Mesenchymal stem cell (in vitro differentiated cells and primary cell): ENCODE data around the gene RAB7A.

ENCODE experiments used
- DNase-seq: peaks from one replicate; pipeline ENCODE4 v3.0.0-alpha.2; 2013
- H2AFZ ChIP-seq: one replicate; pipeline ENCODE4 v1.6.1; 2013; ENCODE audit warnings: low read depth, mild to moderate bottlenecking, control low read depth, inconsistent platforms, low read length, moderate library complexity
- H2AK5ac ChIP-seq: 2 replicates; pipeline ENCODE4 v1.6.1; 2013; ENCODE audit warnings: low read length, moderate library complexity, mild to moderate bottlenecking, inconsistent platforms; ENCODE audit not compliant: severe bottlenecking
- H2BK120ac ChIP-seq: one replicate; pipeline ENCODE4 v1.6.1; 2013; ENCODE audit warnings: low read depth, mild to moderate bottlenecking, inconsistent platforms, low read length, moderate library complexity
- H2BK12ac ChIP-seq, 2 experiments: one replicate each; pipeline ENCODE4 v1.6.1; 2013; ENCODE audit warnings: inconsistent platforms in 2 of 2, low read length in 2 of 2, mild to moderate bottlenecking in 2 of 2, moderate library complexity in 2 of 2, control low read depth in 1 of 2
- H2BK15ac ChIP-seq: one replicate; pipeline ENCODE4 v1.6.1; 2013; ENCODE audit warnings: mild to moderate bottlenecking, low read depth, inconsistent platforms; ENCODE audit not compliant: poor library complexity, severe bottlenecking
- H2BK5ac ChIP-seq: 2 replicates; pipeline ENCODE4 v1.6.1; 2013; ENCODE audit warnings: low read depth, mild to moderate bottlenecking, low read length, control low read depth, inconsistent platforms; ENCODE audit not compliant: poor library complexity, severe bottlenecking
- H3K14ac ChIP-seq, 2 experiments: one replicate each; pipeline ENCODE4 v1.6.1; 2013; ENCODE audit warnings: inconsistent platforms in 2 of 2, low read length in 2 of 2, control low read depth in 1 of 2, mild to moderate bottlenecking in 1 of 2, moderate library complexity in 1 of 2
- H3K18ac ChIP-seq, 2 experiments: one replicate each; pipeline ENCODE4 v1.6.1; 2013; ENCODE audit warnings: inconsistent platforms in 2 of 2, low read length in 2 of 2, control low read depth in 1 of 2, low read depth in 1 of 2, mild to moderate bottlenecking in 1 of 2
- H3K23ac ChIP-seq, 2 experiments: one replicate each; pipeline ENCODE4 v1.6.1; 2013; ENCODE audit warnings: inconsistent platforms in 2 of 2, low read length in 2 of 2, mild to moderate bottlenecking in 2 of 2, moderate library complexity in 2 of 2, control low read depth in 1 of 2
- H3K27ac ChIP-seq: 2 replicates; pipeline ENCODE4 v1.5.1; 2013; ENCODE audit warnings: mild to moderate bottlenecking, moderate library complexity, low read length, control low read depth, inconsistent platforms; ENCODE audit not compliant: poor library complexity, severe bottlenecking
- H3K27me3 ChIP-seq, 2 experiments: 2 replicates each; pipeline versions ENCODE4 v1.6.1 to v1.7.0; 2013; ENCODE audit warnings: low read length in 2 of 2, mild to moderate bottlenecking in 2 of 2, moderate library complexity in 2 of 2, control low read depth in 1 of 2, inconsistent platforms in 1 of 2; ENCODE audit not compliant: control insufficient read depth in 1 of 2, insufficient read depth in 1 of 2
- H3K36me3 ChIP-seq, 2 experiments: 2 replicates each; pipeline versions ENCODE4 v1.6.1 to v1.7.0; 2013; ENCODE audit warnings: low read length in 2 of 2, control low read depth in 1 of 2, inconsistent platforms in 1 of 2, low read depth in 1 of 2, mild to moderate bottlenecking in 1 of 2; ENCODE audit not compliant: insufficient read depth in 2 of 2, control insufficient read depth in 1 of 2
- H3K4ac ChIP-seq, 2 experiments: one replicate each; pipeline ENCODE4 v1.6.1; 2013; ENCODE audit warnings: inconsistent platforms in 2 of 2, low read length in 2 of 2, mild to moderate bottlenecking in 2 of 2, moderate library complexity in 2 of 2, control low read depth in 1 of 2, low read depth in 1 of 2
- H3K4me1 ChIP-seq: 2 replicates; pipeline ENCODE4 v1.6.1; 2013; ENCODE audit warnings: low read depth, low read length, control low read depth; ENCODE audit not compliant: control insufficient read depth, insufficient read depth
- H3K4me2 ChIP-seq: 2 replicates; pipeline ENCODE4 v1.6.1; 2013; ENCODE audit warnings: low read length, mild to moderate bottlenecking, inconsistent platforms; ENCODE audit not compliant: poor library complexity, severe bottlenecking
- H3K4me3 ChIP-seq, 2 experiments: 2 replicates each; pipeline versions ENCODE4 v1.5.1 to v1.7.0; 2013; ENCODE audit warnings: low read length in 2 of 2, mild to moderate bottlenecking in 2 of 2, control low read depth in 1 of 2, low read depth in 1 of 2; ENCODE audit not compliant: insufficient read depth in 1 of 2
- H3K79me1 ChIP-seq: replicated peaks from 2 replicates; pipeline ENCODE4 v1.6.1; 2013; ENCODE audit warnings: mild to moderate bottlenecking, control low read depth, low read length, inconsistent platforms; ENCODE audit not compliant: poor library complexity, severe bottlenecking
- H3K9ac ChIP-seq: 2 replicates; pipeline ENCODE4 v1.7.0; 2013; ENCODE audit warnings: mild to moderate bottlenecking, low read length, moderate library complexity
- H3K9me3 ChIP-seq: 2 replicates; pipeline ENCODE4 v1.7.0; 2013; ENCODE audit warnings: mild to moderate bottlenecking, low read length; ENCODE audit not compliant: control insufficient read depth
- H4K8ac ChIP-seq: one replicate; pipeline ENCODE4 v1.6.1; 2013; ENCODE audit warnings: inconsistent platforms, mild to moderate bottlenecking, low read length, moderate library complexity
- H4K91ac ChIP-seq: one replicate; pipeline ENCODE4 v1.6.1; 2013; ENCODE audit warnings: mild to moderate bottlenecking, low read length, inconsistent platforms
- WGBS: methylation state at CpG from one replicate; pipeline ENCODE4 v1.1.7; 2013; ENCODE audit warnings: mixed read lengths; 5-methylcytosine and 5-hydroxymethylcytosine counted together

Gene RAB7A

GRCh38 chr3:128701342-128702212 lies 24.4 kb upstream of the RAB7A start:
- Histone ChIP-seq H3K9me3 (no peaks in the 10 kb centered on the region), H3K27ac (no peak overlapping the region), H2AK5ac (no peak overlapping the region), H2BK12ac (no peak overlapping the region), H3K27me3 (peaks cover 0 to 13% of the 10 kb centered on the region in 2 experiments), H4K8ac (no peak overlapping the region), H3K36me3 (no peaks in the 10 kb centered on the region), H2BK15ac (no peak overlapping the region), H3K79me1 (peaks cover 2% of the 10 kb centered on the region), H3K4ac (no peak overlapping the region), H4K91ac (no peak overlapping the region), H2BK120ac (no peak overlapping the region), H3K18ac (no peak overlapping the region), H2BK5ac (no peak overlapping the region), H3K23ac (no peak overlapping the region), H2AFZ (no peak overlapping the region), H3K4me2 (no peak overlapping the region), H3K14ac (peak overlapping the region in 1 of 2 experiments; percentile 57), H3K4me3 (no peak overlapping the region), H3K9ac (no peak overlapping the region), H3K4me1 (peaks cover 6% of the 10 kb centered on the region)
- DNase-seq, result no peak
- WGBS, result 89% methylated on average over 9 of the region's 11 CpGs

DNA sequence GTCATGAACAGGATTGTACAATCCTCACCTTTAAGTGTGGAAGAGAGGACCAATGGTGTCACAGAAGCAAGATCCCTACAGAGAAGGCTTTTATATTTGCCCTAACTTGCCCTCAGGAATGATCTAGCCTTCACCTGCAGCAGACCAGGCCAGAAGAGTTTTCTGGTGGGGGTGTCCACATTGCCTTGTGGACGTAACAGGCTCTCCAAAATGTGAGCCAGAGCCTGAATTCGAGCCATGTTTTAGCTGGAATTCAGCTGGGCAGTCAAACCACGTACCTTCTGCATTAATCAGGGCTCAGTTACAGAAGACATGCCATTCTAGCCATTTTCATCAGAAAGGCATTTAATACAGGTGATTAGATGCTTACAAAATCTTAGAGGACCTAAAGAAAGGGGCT lies 23.6 kb upstream of the RAB7A start:
- peaks cover 2% of the 10 kb centered on the region for H3K79me1 ChIP-seq
- 87% methylated on average over 3 of the region's 3 CpGs for WGBS

GRCh38 chr3:128703561-128703960 lies 22.4 kb upstream of the RAB7A start:
- Histone ChIP-seq H3K14ac (no peak overlapping the region), H2AK5ac (no peak overlapping the region)
- WGBS, result 89% methylated on average over 3 of the region's 5 CpGs

More for the DNA sequence above, 23.6 kb upstream of the RAB7A start:
- Histone ChIP-seq H3K23ac (no peak overlapping the region), H2BK12ac (no peak overlapping the region), H3K4me1 (peaks cover 6% of the 10 kb centered on the region), H3K27me3 (peaks cover 0 to 13% of the 10 kb centered on the region in 2 experiments), H2BK5ac (no peak overlapping the region), H2AK5ac (no peak overlapping the region), H2AFZ (no peak overlapping the region), H3K9ac (no peak overlapping the region), H4K8ac (no peak overlapping the region), H4K91ac (no peak overlapping the region), H3K4me3 (no peak overlapping the region), H3K9me3 (no peaks in the 10 kb centered on the region), H3K18ac (no peak overlapping the region), H3K4ac (no peak overlapping the region), H3K14ac (no peak overlapping the region), H2BK15ac (no peak overlapping the region), H3K27ac (no peak overlapping the region), H3K36me3 (no peaks in the 10 kb centered on the region), H2BK120ac (no peak overlapping the region), H3K4me2 (no peak overlapping the region)
- DNase-seq, result no peak

DNA sequence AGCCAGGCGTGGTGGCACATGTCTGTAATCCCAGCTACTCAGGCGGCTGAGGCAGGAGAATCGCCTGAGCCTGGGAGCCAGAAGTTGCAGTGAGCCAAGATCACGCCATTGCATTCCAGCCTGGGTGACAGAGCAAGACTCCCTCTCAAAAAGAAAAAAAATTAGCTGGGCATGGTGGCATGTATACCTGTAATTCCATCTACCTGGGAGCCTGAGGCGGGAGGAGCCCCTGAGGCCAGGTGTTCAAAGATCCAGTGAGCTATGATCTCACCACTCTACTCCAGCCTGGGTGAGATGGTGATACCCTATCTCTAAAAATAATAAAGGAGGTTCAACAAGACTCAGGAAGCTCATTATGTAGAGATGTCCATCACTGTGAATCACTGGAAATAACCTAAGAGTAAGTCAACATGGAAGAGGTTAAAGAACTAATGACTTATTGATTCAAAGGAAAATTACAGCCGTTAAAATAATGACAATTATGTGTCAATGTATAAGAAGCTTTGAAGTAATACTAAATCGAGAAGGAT lies 19.8 kb upstream of the RAB7A start:
- no peak overlapping the region for H3K4me2 ChIP-seq
- H3K4me3 ChIP-seq, result no peak overlapping the region
- no peak overlapping the region for H3K4ac ChIP-seq
- 78% methylated on average over 5 of the region's 7 CpGs for WGBS
- H2AFZ ChIP-seq, result no peak overlapping the region
- no peak overlapping the region for H2BK5ac ChIP-seq
- no peaks in the 10 kb centered on the region for H3K9me3 ChIP-seq
- no peak overlapping the region for H3K14ac ChIP-seq
- H3K79me1 ChIP-seq, result no peaks in the 10 kb centered on the region
- H4K8ac ChIP-seq, result no peak overlapping the region
- H2BK120ac ChIP-seq, result no peak overlapping the region
- H3K36me3 ChIP-seq, result no peaks in the 10 kb centered on the region
- H4K91ac ChIP-seq, result no peak overlapping the region
- no peak overlapping the region for H3K27ac ChIP-seq
- no peak for DNase-seq
- H3K9ac ChIP-seq, result no peak overlapping the region
- no peak overlapping the region for H3K23ac ChIP-seq
- no peak overlapping the region for H2AK5ac ChIP-seq
- no peak overlapping the region for H2BK12ac ChIP-seq
- no peak overlapping the region for H3K18ac ChIP-seq
- H3K4me1 ChIP-seq, result no peaks in the 10 kb centered on the region
- peaks cover 0 to 24% of the 10 kb centered on the region in 2 experiments for H3K27me3 ChIP-seq
- no peak overlapping the region for H2BK15ac ChIP-seq

More at GRCh38 chr3:128703561-128703960, 22.4 kb upstream of the RAB7A start:
- no peak for DNase-seq
- H2AFZ ChIP-seq, result no peak overlapping the region
- peaks cover 0 to 14% of the 10 kb centered on the region in 2 experiments for H3K27me3 ChIP-seq
- H3K4me3 ChIP-seq, result no peak overlapping the region
- no peaks in the 10 kb centered on the region for H3K9me3 ChIP-seq
- no peak overlapping the region for H4K8ac ChIP-seq
- H2BK12ac ChIP-seq, result no peak overlapping the region
- H2BK15ac ChIP-seq, result no peak overlapping the region
- no peak overlapping the region for H3K18ac ChIP-seq
- no peak overlapping the region for H3K4me2 ChIP-seq
- no peak overlapping the region for H3K9ac ChIP-seq
- no peak overlapping the region for H2BK120ac ChIP-seq
- no peak overlapping the region for H2BK5ac ChIP-seq
- no peaks in the 10 kb centered on the region for H3K36me3 ChIP-seq
- H3K27ac ChIP-seq, result no peak overlapping the region
- H3K4ac ChIP-seq, result no peak overlapping the region
- H3K4me1 ChIP-seq, result peaks cover 2% of the 10 kb centered on the region
- no peaks in the 10 kb centered on the region for H3K79me1 ChIP-seq
- no peak overlapping the region for H4K91ac ChIP-seq
- no peak overlapping the region for H3K23ac ChIP-seq
